Stimulated activated CD4-positive, alpha-beta T cell treated with anti-CD3 and anti-CD28 coated beads, TNF-alpha, amount 100 ng/mL, for 48 hours (primary cell): ENCODE measurements around the gene PKP3.
A peak's percentile ranks its signal among the peaks of the same experiment; 100 is the strongest.
"Not testable (repeated sequence)": the region's sequence is repeated elsewhere in the genome, so short reads cannot be mapped to it uniquely, and the experiment has no call there.

Source experiments
- DNase-seq, 3 donors: peaks; one replicate each; pipeline ENCODE4 v3.0.0-alpha.2; 2020; ENCODE audit warnings: low read depth in 3 of 3

Gene PKP3

DNA sequence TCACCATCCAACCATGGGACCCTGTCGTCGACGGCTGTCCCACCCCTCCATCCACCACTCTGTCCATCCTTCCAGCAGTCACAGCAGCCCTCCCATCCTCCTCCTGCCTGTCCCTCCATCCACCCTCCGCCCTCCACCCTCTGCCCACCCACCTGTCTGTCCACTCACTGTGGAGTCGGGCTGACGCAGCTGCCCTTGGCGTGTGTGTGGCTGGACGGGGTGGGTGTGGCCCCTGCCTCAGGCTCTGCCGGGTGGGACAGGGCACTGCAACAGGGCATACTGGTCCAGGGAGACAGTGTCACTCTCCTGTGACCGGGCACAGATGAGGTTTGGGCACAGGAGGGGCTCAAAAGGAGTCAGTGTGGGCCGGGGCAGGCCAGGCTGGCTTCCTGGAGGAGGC lies 1.9 kb downstream of the PKP3 start:
- no peak for DNase-seq

DNA sequence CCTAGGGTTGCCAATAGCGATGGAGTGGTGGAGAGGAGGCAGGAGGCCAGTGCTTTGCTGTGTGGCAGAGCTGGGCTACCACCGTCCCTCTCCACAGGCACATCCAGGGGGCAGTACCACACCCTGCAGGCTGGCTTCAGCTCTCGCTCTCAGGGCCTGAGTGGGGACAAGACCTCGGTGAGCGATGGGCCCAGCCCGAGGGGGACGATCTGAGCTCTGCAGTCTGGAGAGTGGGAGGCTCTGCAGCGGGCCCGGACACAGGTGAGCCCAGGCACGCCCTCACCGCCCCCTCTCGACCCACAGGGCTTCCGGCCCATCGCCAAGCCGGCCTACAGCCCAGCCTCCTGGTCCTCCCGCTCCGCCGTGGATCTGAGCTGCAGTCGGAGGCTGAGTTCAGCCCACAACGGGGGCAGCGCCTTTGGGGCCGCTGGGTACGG lies 2.5 kb downstream of the PKP3 start:
- DNase-seq = no peak

GRCh38 chr11:396948-397548 lies 3.0 kb downstream of the PKP3 start:
- DNase-seq = no peak

DNA sequence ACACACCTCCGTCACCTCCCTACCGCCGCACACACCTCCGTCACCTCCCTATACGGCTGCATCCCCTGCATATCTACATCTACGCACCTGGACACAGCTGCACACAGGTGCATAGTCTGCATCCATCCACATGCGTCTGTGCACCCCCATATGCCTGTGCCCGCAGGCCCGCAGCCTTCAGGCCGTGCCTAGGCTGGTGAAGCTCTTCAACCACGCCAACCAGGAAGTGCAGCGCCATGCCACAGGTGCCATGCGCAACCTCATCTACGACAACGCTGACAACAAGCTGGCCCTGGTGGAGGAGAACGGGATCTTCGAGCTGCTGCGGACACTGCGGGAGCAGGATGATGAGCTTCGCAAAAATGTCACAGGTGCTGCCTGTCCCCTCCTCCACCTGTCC lies 4.8 kb downstream of the PKP3 start:
- no peak for DNase-seq

DNA sequence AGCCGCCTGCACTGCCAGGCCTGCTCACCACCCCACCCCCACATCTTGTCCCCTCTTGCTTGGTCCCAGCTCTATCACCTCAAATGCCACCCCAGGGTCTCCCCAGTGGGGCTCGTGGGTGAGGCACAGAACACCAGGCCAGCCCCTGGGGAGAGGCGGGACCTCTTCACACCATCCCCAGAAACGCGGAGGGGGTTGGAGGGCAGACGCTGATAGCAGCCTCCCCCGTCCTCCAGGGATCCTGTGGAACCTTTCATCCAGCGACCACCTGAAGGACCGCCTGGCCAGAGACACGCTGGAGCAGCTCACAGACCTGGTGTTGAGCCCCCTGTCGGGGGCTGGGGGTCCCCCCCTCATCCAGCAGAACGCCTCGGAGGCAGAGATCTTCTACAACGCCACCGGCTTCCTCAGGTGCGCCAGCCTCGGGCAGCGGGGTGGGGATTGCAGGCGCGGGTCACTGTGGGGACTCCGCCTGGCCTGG lies 5.8 kb downstream of the PKP3 start:
- DNase-seq = no peak

- no peak for DNase-seq
These were observed 6.3 kb downstream of the PKP3 start for GRCh38 chr11:400241-400689.

DNA sequence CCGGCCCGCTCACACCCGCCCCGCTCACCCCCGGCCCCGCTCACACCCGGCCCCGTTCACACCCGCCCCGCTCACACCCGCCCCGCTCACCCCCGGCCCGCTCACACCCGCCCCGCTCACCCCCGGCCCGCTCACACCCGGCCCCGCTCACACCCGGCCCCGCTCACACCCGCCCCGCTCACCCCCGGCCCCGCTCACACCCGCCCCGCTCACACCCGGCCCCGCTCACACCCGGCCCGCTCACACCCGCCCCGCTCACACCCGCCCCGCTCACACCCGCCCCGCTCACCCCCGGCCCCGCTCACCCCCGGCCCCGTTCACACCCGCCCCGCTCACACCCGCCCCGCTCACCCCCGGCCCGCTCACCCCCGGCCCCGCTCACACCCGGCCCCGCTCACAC lies 7.2 kb downstream of the PKP3 start:
- DNase-seq = not testable (repeated sequence)

DNA sequence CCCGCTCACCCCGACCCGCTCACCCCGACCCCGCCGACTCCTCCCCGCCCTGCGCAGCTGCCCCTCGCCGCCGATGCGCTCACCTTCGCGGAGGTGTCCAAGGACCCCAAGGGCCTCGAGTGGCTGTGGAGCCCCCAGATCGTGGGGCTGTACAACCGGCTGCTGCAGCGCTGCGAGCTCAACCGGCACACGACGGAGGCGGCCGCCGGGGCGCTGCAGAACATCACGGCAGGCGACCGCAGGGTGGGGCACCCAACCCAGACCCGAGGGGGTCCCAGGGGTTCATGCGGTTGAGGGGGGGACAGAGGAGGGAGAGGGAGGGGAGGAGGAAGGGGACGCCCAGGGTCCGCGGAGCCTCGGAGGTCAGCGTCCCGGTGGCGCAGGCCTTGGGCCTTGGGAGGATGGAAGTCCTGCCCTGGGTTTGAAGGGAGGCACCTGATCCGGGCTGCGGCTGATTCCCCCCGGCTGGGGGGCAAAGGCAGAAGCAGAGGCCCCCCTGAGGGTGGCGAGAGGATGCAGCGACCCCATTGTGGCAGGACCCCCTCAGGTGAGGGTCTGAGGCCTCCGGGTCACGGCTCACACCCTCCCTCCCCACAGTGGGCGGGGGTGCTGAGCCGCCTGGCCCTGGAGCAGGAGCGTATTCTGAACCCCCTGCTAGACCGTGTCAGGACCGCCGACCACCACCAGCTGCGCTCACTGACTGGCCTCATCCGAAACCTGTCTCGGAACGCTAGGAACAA lies 9.2 kb downstream of the PKP3 start:
- no peak for DNase-seq

- no peak for DNase-seq
These were observed 9.9 kb downstream of the PKP3 start for GRCh38 chr11:403761-404431.

DNA sequence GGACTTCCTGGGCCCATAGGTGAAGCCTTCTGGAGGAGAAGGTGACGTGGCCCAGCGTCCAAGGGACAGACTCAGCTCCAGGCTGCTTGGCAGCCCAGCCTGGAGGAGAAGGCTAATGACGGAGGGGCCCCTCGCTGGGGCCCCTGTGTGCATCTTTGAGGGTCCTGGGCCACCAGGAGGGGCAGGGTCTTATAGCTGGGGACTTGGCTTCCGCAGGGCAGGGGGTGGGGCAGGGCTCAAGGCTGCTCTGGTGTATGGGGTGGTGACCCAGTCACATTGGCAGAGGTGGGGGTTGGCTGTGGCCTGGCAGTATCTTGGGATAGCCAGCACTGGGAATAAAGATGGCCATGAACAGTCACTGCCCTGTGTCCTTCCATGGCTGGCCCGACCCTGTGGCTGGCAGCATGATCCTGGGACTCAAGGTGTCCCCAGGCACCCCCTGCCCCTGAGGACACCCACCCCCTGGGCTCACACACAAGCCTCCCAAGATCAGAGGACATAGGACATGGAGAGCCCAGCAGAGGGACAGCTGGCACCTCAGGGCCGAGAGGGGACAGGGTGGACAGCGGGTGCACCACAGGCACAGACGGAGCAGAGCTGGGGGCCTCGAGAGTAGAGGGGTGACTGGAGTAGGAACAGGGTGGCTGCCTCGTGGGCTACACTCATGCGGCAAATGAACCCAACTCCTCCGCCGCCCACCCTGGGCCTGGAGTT lies 10.7 kb downstream of the PKP3 start:
- no peak for DNase-seq

DNA sequence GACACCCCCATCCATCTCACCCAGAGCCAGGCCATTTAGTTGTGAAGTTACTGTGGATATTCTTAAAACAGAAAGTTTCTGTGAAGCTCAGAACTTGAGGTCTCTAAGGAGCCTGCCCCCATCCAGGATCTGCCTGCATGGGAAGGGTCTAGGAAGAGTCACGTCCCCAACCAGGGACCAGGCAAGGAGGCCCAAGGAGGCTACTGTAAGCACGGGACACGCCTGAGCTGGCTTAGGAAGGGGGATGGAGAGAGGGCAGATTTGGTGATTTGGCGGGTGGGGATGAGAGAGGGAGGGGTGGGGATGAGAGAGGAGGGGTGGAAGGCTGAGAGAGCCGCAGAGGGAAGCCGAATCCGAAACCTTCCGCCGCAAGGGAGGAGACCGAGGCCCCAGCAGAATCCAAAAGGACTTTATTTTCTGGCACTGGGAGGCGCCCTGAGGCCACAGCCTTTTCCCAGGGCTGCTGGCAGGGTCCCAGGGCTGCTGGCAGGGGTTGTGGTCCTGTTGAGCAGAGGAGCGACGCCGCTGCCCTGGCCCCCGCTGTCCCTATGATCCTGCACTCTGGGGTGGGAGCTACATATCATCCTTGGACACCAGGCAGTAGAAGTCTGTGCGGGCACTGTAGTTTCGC lies 11.4 kb downstream of the PKP3 start:
- DNase-seq = no peak

DNA sequence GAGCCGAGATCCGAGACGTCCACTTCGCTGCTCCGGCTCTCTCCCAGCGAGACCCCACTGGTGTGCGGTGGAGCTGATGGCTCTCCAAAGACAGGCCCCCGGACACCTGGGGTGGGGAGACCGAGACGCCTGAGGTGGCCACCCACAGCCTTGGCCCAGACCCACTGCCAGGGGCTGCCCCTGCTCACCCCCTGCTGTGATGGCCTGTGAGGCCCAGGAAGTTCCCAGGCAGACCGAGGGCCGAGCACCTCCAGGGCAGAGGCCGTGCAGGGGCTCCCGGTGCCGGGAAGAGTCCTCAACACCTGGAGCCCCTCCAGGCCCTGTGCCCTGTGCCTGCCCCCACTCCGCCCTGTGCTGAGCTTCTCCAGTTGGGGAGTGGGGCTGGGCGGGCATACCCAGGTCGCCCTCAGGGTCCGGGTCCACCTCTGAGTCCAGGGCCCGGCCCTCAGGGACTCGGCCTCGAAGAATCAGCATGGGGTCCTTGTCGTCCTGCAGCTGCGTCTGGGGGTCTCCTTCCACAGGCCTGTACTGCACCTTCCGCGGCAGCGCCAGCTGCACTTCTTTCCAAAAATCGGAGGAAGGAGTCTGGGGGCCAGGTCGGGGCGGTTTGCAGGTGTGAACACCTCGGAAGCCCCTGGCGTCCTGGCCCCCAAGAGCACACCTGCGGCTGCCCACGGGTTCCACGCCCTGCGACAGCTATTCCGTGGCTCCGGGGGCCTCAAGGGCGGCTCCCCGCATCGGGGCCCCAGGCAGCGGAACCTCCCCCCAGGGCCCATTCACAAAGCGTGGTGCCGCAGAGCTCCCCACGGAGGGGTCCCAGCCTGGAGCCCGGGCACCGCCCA lies 12.2 kb downstream of the PKP3 start:
- DNase-seq = no peak

GRCh38 chr11:406796-407650 lies 13.0 kb downstream of the PKP3 start:
- peak; percentile 69 to 84 (median 80) for DNase-seq

DNA sequence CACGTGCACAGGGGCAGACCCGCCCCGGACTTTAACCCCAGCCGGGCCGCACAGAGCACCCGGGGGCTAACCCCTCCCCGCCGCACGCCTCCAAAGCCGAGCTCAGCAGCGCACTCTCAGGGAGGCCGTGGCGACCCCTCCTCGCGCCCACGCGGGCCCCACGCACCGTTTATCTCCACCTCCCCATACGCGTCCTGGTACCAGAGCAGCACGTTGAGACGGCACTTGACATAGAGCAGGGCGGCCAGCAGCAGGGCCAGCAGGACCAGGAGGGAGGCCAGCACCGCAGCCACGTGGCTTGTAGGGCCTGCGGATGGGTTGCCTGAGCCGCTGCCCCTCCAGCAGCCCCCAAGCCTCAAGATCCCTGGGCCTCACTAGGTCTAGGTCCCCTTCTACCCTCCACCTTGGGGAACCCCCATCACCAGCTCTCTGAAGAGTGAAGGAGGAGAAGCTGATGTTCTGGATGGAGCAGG lies 13.7 kb downstream of the PKP3 start:
- DNase-seq = no peak

DNA sequence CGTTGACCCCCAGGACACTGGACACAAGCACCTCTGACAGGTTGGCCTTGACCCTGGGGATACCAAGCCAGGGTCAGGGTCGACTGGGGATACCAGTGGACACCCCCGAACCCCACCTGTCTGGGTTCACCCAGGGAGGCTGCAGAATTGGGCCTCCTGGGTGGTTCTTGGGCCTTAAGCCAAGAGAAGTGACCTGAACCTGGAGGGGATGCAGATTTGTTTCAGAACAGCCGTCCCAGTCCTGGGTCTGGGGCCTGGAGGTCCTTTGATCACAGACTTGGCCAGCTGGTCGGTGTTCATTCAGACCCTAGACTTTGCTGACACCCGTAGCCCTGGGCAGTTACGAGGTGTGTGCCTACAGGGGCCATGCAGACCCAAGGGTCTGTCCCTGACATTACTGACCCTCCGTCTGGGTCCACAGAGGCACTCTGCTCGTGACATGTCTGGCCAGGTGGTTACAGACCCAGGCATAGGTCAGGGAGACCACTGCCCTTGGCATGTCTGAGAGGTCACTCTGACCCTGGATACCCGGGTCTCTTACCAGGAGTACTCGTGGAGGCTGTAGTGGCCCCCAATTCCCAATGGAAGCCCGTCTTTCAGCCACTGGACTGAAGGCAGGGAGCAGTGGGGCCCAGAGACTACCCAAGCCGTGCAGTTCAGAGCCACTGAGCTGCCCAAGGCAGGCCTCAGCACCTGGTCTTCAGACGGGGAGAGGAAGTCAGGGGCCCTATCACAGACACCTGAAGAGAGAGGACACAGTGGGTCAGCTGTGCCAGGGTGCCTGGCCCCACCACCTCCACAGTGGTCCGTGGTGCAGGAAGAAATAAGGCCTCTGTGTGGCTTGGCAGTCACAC lies 14.4 kb downstream of the PKP3 start:
- DNase-seq = no peak

DNA sequence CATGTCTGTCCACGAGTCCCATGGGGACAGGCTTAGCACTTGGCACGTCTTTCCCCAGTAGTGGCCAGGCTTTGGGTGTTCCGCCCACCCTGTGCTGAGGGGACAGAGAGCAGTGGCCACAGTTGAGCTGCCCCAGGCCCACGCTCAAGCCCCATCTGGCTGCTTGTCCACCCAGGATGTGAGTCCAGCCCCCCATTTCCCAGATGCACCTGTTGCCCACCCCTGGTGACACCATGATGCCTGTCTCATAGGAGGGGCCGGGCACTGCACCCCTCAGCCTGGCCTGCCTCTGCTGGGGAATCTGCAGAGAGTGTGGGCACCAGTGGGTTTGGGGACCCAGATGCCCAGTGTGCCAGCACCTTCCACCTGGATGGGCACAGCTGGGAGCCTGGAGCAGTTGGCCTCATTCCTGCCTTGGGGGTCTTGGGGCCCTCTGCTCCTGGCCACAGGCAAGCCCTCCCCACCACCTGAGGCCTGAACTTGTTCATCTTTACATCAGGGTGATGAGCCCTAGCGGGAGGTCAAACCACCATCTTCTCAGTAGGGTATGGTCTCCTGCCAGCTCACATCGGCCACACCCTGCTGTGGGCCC lies 15.1 kb downstream of the PKP3 start:
- DNase-seq = no peak

DNA sequence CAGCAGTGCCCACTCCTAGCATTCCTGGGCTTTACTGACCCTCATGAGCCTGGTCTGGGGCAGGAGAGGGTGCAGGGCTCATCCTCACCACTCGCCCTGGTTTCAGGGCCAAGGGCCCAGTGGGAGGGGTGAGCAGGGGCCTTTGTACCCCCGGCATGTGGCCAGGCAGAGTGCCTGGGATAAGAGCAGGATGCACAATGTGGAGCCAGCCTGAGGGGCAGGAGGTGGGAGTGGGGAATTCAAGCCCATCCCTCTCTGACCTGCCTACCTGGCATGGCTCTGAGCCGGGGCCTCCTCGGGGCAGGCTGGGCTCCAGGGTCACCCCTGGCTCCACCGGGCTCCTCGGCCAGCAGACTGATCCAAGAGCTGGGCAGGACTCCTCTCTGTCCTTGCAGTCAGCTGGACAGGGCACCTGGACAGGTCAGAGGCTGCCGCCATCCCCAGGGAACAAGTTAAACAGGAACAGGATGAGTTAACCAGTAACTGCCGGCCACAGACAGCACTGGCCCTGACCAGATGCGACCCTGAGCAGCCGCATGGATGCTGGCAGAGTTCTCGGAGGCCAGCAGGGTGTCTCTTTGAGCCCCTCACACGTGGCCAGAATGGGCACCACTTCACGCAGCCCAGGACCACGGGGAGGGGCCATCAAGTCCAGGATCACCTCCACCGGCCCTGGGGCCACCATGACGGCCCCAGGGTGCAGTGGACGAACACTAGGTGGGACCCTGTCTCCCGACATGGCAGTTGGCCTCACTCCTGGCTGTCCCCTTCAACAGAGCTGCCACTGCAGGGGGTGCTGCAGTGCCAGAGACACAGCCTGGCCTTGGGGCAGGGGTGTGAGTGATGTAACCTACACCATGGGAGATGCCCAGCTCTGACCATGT lies 15.8 kb downstream of the PKP3 start:
- no peak for DNase-seq
